Mesenchymal stem cell (in vitro differentiated cells and primary cell): ENCODE measurements around the gene TBC1D17.
A peak's percentile ranks its signal among the peaks of the same experiment; 100 is the strongest.

Experiments
- DNase-seq: peaks from one replicate; pipeline ENCODE4 v3.0.0-alpha.2; 2013
- H2AFZ ChIP-seq: one replicate; pipeline ENCODE4 v1.6.1; 2013; ENCODE audit warnings: low read depth, mild to moderate bottlenecking, control low read depth, inconsistent platforms, low read length, moderate library complexity
- H2AK5ac ChIP-seq: 2 replicates; pipeline ENCODE4 v1.6.1; 2013; ENCODE audit warnings: low read length, moderate library complexity, mild to moderate bottlenecking, inconsistent platforms; ENCODE audit not compliant: severe bottlenecking
- H2BK120ac ChIP-seq: one replicate; pipeline ENCODE4 v1.6.1; 2013; ENCODE audit warnings: low read depth, mild to moderate bottlenecking, inconsistent platforms, low read length, moderate library complexity
- H2BK12ac ChIP-seq, 2 experiments: one replicate each; pipeline ENCODE4 v1.6.1; 2013; ENCODE audit warnings: inconsistent platforms in 2 of 2, low read length in 2 of 2, mild to moderate bottlenecking in 2 of 2, moderate library complexity in 2 of 2, control low read depth in 1 of 2
- H2BK15ac ChIP-seq: one replicate; pipeline ENCODE4 v1.6.1; 2013; ENCODE audit warnings: mild to moderate bottlenecking, low read depth, inconsistent platforms; ENCODE audit not compliant: poor library complexity, severe bottlenecking
- H2BK5ac ChIP-seq: 2 replicates; pipeline ENCODE4 v1.6.1; 2013; ENCODE audit warnings: low read depth, mild to moderate bottlenecking, low read length, control low read depth, inconsistent platforms; ENCODE audit not compliant: poor library complexity, severe bottlenecking
- H3K14ac ChIP-seq, 2 experiments: one replicate each; pipeline ENCODE4 v1.6.1; 2013; ENCODE audit warnings: inconsistent platforms in 2 of 2, low read length in 2 of 2, control low read depth in 1 of 2, mild to moderate bottlenecking in 1 of 2, moderate library complexity in 1 of 2
- H3K18ac ChIP-seq, 2 experiments: one replicate each; pipeline ENCODE4 v1.6.1; 2013; ENCODE audit warnings: inconsistent platforms in 2 of 2, low read length in 2 of 2, control low read depth in 1 of 2, low read depth in 1 of 2, mild to moderate bottlenecking in 1 of 2
- H3K23ac ChIP-seq, 2 experiments: one replicate each; pipeline ENCODE4 v1.6.1; 2013; ENCODE audit warnings: inconsistent platforms in 2 of 2, low read length in 2 of 2, mild to moderate bottlenecking in 2 of 2, moderate library complexity in 2 of 2, control low read depth in 1 of 2
- H3K27ac ChIP-seq: 2 replicates; pipeline ENCODE4 v1.5.1; 2013; ENCODE audit warnings: mild to moderate bottlenecking, moderate library complexity, low read length, control low read depth, inconsistent platforms; ENCODE audit not compliant: poor library complexity, severe bottlenecking
- H3K27me3 ChIP-seq, 2 experiments: 2 replicates each; pipeline versions ENCODE4 v1.6.1 to v1.7.0; 2013; ENCODE audit warnings: low read length in 2 of 2, mild to moderate bottlenecking in 2 of 2, moderate library complexity in 2 of 2, control low read depth in 1 of 2, inconsistent platforms in 1 of 2; ENCODE audit not compliant: control insufficient read depth in 1 of 2, insufficient read depth in 1 of 2
- H3K36me3 ChIP-seq, 2 experiments: 2 replicates each; pipeline versions ENCODE4 v1.6.1 to v1.7.0; 2013; ENCODE audit warnings: low read length in 2 of 2, control low read depth in 1 of 2, inconsistent platforms in 1 of 2, low read depth in 1 of 2, mild to moderate bottlenecking in 1 of 2; ENCODE audit not compliant: insufficient read depth in 2 of 2, control insufficient read depth in 1 of 2
- H3K4ac ChIP-seq, 2 experiments: one replicate each; pipeline ENCODE4 v1.6.1; 2013; ENCODE audit warnings: inconsistent platforms in 2 of 2, low read length in 2 of 2, mild to moderate bottlenecking in 2 of 2, moderate library complexity in 2 of 2, control low read depth in 1 of 2, low read depth in 1 of 2
- H3K4me1 ChIP-seq: 2 replicates; pipeline ENCODE4 v1.6.1; 2013; ENCODE audit warnings: low read depth, low read length, control low read depth; ENCODE audit not compliant: control insufficient read depth, insufficient read depth
- H3K4me2 ChIP-seq: 2 replicates; pipeline ENCODE4 v1.6.1; 2013; ENCODE audit warnings: low read length, mild to moderate bottlenecking, inconsistent platforms; ENCODE audit not compliant: poor library complexity, severe bottlenecking
- H3K4me3 ChIP-seq, 2 experiments: 2 replicates each; pipeline versions ENCODE4 v1.5.1 to v1.7.0; 2013; ENCODE audit warnings: low read length in 2 of 2, mild to moderate bottlenecking in 2 of 2, control low read depth in 1 of 2, low read depth in 1 of 2; ENCODE audit not compliant: insufficient read depth in 1 of 2
- H3K79me1 ChIP-seq: replicated peaks from 2 replicates; pipeline ENCODE4 v1.6.1; 2013; ENCODE audit warnings: mild to moderate bottlenecking, control low read depth, low read length, inconsistent platforms; ENCODE audit not compliant: poor library complexity, severe bottlenecking
- H3K9ac ChIP-seq: 2 replicates; pipeline ENCODE4 v1.7.0; 2013; ENCODE audit warnings: mild to moderate bottlenecking, low read length, moderate library complexity
- H3K9me3 ChIP-seq: 2 replicates; pipeline ENCODE4 v1.7.0; 2013; ENCODE audit warnings: mild to moderate bottlenecking, low read length; ENCODE audit not compliant: control insufficient read depth
- H4K8ac ChIP-seq: one replicate; pipeline ENCODE4 v1.6.1; 2013; ENCODE audit warnings: inconsistent platforms, mild to moderate bottlenecking, low read length, moderate library complexity
- H4K91ac ChIP-seq: one replicate; pipeline ENCODE4 v1.6.1; 2013; ENCODE audit warnings: mild to moderate bottlenecking, low read length, inconsistent platforms
- whole genome bisulfite sequencing: methylation state at CpG from one replicate; pipeline ENCODE4 v1.1.7; 2013; ENCODE audit warnings: mixed read lengths; 5-methylcytosine and 5-hydroxymethylcytosine counted together

Gene TBC1D17

GRCh38 chr19:49883094-49883493 lies 5.6 kb downstream of the TBC1D17 start:
- H3K27me3 ChIP-seq, result no peaks in the 10 kb centered on the region
- no peak overlapping the region for H3K18ac ChIP-seq
- H2AFZ ChIP-seq, result no peak overlapping the region
- peaks cover 48% of the 10 kb centered on the region for H3K79me1 ChIP-seq
- H2BK15ac ChIP-seq, result no peak overlapping the region
- H2AK5ac ChIP-seq, result no peak overlapping the region
- no peak overlapping the region for H2BK5ac ChIP-seq
- H3K4ac ChIP-seq, result no peak overlapping the region
- no peak overlapping the region for H3K23ac ChIP-seq
- H3K27ac ChIP-seq, result no peak overlapping the region
- H3K4me1 ChIP-seq, result peaks cover 20% of the 10 kb centered on the region
- H3K14ac ChIP-seq, result no peak overlapping the region
- no peak overlapping the region for H4K91ac ChIP-seq
- H3K9ac ChIP-seq, result no peak overlapping the region
- no peak for DNase-seq
- WGBS, result 96% methylated on average over 5 of the region's 5 CpGs
- peaks cover 77 to 78% of the 10 kb centered on the region in 2 experiments for H3K36me3 ChIP-seq
- H4K8ac ChIP-seq, result no peak overlapping the region
- no peak overlapping the region for H2BK120ac ChIP-seq
- peaks cover 3% of the 10 kb centered on the region for H3K9me3 ChIP-seq
- no peak overlapping the region for H3K4me3 ChIP-seq
- H2BK12ac ChIP-seq, result no peak overlapping the region
- no peak overlapping the region for H3K4me2 ChIP-seq

- H3K4me2 ChIP-seq, result no peak overlapping the region
- DNase-seq, result no peak
- no peak overlapping the region for H3K4ac ChIP-seq
- H2BK12ac ChIP-seq, result no peak overlapping the region
- no peak overlapping the region for H2BK120ac ChIP-seq
- peaks cover 40% of the 10 kb centered on the region for H3K79me1 ChIP-seq
- H3K27me3 ChIP-seq, result no peaks in the 10 kb centered on the region
- peak overlapping the region; percentile 23 for H4K91ac ChIP-seq
- no peak overlapping the region for H3K23ac ChIP-seq
- peaks cover 3% of the 10 kb centered on the region for H3K9me3 ChIP-seq
- no peak overlapping the region for H2AK5ac ChIP-seq
- H3K14ac ChIP-seq, result no peak overlapping the region
- peaks cover 12% of the 10 kb centered on the region for H3K4me1 ChIP-seq
- H3K18ac ChIP-seq, result no peak overlapping the region
- no peak overlapping the region for H3K27ac ChIP-seq
- no peak overlapping the region for H4K8ac ChIP-seq
- H2BK5ac ChIP-seq, result no peak overlapping the region
- peaks cover 76 to 86% of the 10 kb centered on the region in 2 experiments for H3K36me3 ChIP-seq
- 97% methylated on average over 18 of the region's 18 CpGs for WGBS
- H3K4me3 ChIP-seq, result no peak overlapping the region
- H2BK15ac ChIP-seq, result no peak overlapping the region
- H3K9ac ChIP-seq, result no peak overlapping the region
- no peak overlapping the region for H2AFZ ChIP-seq
Measured at GRCh38 chr19:49884109-49884508, 6.6 kb downstream of the TBC1D17 start.

GRCh38 chr19:49884760-49885159 lies 7.3 kb downstream of the TBC1D17 start:
- H4K91ac ChIP-seq, result no peak overlapping the region
- H2BK12ac ChIP-seq, result no peak overlapping the region
- H3K4me3 ChIP-seq, result no peak overlapping the region
- no peak for DNase-seq
- H4K8ac ChIP-seq, result no peak overlapping the region
- no peaks in the 10 kb centered on the region for H3K27me3 ChIP-seq
- no peak overlapping the region for H3K23ac ChIP-seq
- WGBS, result 94% methylated on average over 3 of the region's 3 CpGs
- H3K9me3 ChIP-seq, result peaks cover 3% of the 10 kb centered on the region
- no peak overlapping the region for H2BK120ac ChIP-seq
- H3K79me1 ChIP-seq, result peaks cover 39% of the 10 kb centered on the region
- peaks cover 8% of the 10 kb centered on the region for H3K4me1 ChIP-seq
- H2AFZ ChIP-seq, result no peak overlapping the region
- H3K9ac ChIP-seq, result no peak overlapping the region
- no peak overlapping the region for H2BK15ac ChIP-seq
- no peak overlapping the region for H3K14ac ChIP-seq
- no peak overlapping the region for H3K18ac ChIP-seq
- H2BK5ac ChIP-seq, result no peak overlapping the region
- H2AK5ac ChIP-seq, result no peak overlapping the region
- H3K4me2 ChIP-seq, result no peak overlapping the region
- H3K27ac ChIP-seq, result no peak overlapping the region
- H3K4ac ChIP-seq, result no peak overlapping the region
- H3K36me3 ChIP-seq, result peaks cover 69 to 87% of the 10 kb centered on the region in 2 experiments

GRCh38 chr19:49887037-49887664 lies 9.6 kb downstream of the TBC1D17 start:
- Histone ChIP-seq H4K8ac (no peak overlapping the region), H3K36me3 (peaks cover 46 to 69% of the 10 kb centered on the region in 2 experiments), H3K9ac (no peak overlapping the region), H3K4me3 (no peak overlapping the region), H2AFZ (no peak overlapping the region), H3K14ac (no peak overlapping the region), H3K9me3 (peaks cover 3% of the 10 kb centered on the region), H3K79me1 (peaks cover 19% of the 10 kb centered on the region), H2BK12ac (no peak overlapping the region), H4K91ac (no peak overlapping the region), H3K4me1 (peaks cover 17% of the 10 kb centered on the region), H2BK15ac (no peak overlapping the region), H3K18ac (no peak overlapping the region), H2BK5ac (no peak overlapping the region), H3K27ac (no peak overlapping the region), H2AK5ac (no peak overlapping the region), H3K4ac (no peak overlapping the region), H3K23ac (no peak overlapping the region), H3K27me3 (peaks cover 0 to 2% of the 10 kb centered on the region in 2 experiments), H3K4me2 (no peak overlapping the region), H2BK120ac (no peak overlapping the region)
- 94% methylated on average over 23 of the region's 23 CpGs for WGBS
- DNase-seq, result no peak
